Fibroblast of pulmonary artery (primary cell): ENCODE results near the gene TMEM33.

Experiments used
- DNase-seq: peaks from one replicate; pipeline ENCODE4 v3.0.0-alpha.2; 2010; ENCODE audit warnings: low read depth
- H3K4me3 ChIP-seq: replicated peaks from 2 replicates; pipeline ENCODE4 v1.5.1; 2011; ENCODE audit warnings: low read depth, mild to moderate bottlenecking, control low read depth, low read length, moderate library complexity
- CTCF ChIP-seq: IDR thresholded peaks from 2 replicates; pipeline ENCODE4 v1.5.1; 2011; ENCODE audit warnings: mild to moderate bottlenecking, control low read depth, low read length, inconsistent platforms; ENCODE audit errors: missing control alignments

The TMEM33 gene

GRCh38 chr4:41992967-41993857, 58.0 kb downstream of the TMEM33 start:
- no peak overlapping the region for H3K4me3 ChIP-seq
- no peak for TF ChIP-seq CTCF
- no peak for DNase-seq

DNA sequence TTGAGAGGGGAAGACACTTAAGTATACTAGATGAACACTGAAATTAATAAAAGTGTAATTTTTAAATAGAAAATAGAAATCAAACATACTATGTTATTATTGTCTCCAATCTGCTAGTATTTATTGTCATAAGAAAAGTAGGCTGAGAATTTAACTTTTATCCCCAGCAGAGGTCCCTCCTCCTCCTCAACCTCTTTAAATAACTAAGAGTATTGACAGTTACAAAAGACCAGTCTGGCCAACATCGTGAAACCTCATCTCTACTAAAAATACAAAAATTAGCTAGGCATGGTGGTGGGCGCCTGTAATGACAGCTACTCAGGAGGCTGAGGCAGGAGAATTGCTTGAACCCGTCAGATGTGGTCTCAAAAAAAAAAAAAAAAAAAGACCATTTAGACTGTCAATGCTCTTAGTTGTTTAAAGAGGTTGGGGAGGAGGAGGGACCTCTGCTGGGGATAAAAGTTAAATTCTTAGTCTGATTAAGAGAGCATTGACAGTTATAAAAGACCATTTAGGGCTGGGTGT, 59.3 kb downstream of the TMEM33 start:
- TF ChIP-seq CTCF = no peak
- DNase-seq = no peak
- no peak overlapping the region for H3K4me3 ChIP-seq

DNA sequence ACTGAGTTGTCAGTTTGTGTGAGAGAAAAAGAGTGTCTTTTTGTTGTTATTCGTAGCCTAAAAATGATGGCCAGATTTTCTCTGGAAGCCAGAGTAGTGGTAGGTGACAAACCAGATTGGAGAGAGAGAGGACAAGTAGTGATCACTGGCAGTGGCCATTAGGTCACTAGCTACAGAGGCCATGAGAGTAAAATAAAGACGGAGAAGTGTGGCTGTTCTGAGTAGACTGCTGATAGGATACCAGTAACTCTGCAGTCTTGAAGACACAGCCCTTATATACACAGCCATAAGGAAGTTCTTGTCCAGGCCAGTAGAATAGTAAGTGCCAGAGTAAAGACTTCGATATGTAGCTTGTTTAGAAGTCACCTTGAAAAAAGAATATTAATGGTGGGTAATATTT, 62.8 kb downstream of the TMEM33 start:
- no peak for DNase-seq
- no peak for TF ChIP-seq CTCF
- H3K4me3 ChIP-seq = no peak overlapping the region

- H3K4me3 ChIP-seq = no peak overlapping the region
Observed at GRCh38 chr4:41999321-41999720, 64.1 kb downstream of the TMEM33 start.

DNA sequence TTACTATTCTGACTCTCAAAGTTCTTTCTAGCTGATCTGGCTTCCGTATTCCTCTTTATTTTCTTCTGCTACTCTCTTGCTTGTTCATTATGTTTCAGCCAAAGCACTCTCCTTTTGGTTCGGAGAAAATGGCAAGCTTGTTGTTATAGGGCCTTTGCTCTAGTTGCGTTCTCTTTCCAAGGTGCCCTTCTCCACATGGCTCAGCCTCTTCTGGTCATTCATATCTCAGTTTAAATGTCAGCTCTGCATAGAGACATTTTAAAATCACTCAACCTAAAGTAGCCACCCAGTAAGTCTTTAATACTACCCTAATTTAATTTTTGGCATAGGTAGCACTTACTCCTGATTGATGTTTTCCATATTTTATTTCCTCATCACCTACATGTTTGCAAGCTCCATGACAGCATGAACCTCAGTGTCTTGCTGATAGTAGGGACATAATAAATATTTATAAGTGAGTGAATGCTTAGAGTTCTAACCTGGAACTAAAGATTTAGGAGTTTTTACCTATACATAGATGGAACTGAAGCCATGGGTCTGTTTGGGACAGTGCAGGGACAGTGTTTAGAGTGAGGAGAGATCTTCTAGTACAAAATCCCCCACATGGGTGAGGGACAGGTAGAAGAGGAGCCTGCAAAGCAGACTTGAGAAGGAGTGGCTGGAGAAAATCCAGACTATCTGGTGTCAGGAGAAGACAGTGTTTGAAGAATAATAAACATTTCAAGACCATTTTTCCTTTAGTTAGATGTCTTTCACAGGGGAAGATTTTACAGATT, 73.0 kb downstream of the TMEM33 start:
- no peak for DNase-seq
- H3K4me3 ChIP-seq = no peak overlapping the region
- TF ChIP-seq CTCF = no peak

More at GRCh38 chr4:41999321-41999720, 64.1 kb downstream of the TMEM33 start:
- TF ChIP-seq CTCF = no peak
- DNase-seq = no peak
